CD4-positive, alpha-beta memory T cell (primary cell): Measurements from ENCODE around the gene TECTA. TPM values are rescaled to one million over a fixed set of nuclear protein-coding genes. Genes with fewer than 3 reads are reported as not detected.

ENCODE experiments used
- CTCF ChIA-PET: fragments of 350-600 bp; sonication (Branson Sonifier 250); formaldehyde crosslinking; loops from one replicate; lab custom pipeline; 2021; ENCODE audit warnings: inconsistent platforms; ENCODE audit not compliant: partially characterized antibody; lab: Charles Lee
- POLR2A ChIA-PET: fragments of 350-600 bp; sonication (Branson Sonifier 250); formaldehyde crosslinking; loops from one replicate; lab custom pipeline; 2021; ENCODE audit not compliant: partially characterized antibody; lab: Charles Lee
- DNase-seq, 5 donors: peaks; one replicate each; pipeline versions ENCODE4 v3.0.0 to v3.0.0-alpha.2; 2020 to 2022; ENCODE audit warnings: mixed read lengths in 1 of 5
- H3K27ac ChIP-seq: one replicate; pipeline ENCODE4 v1.7.0; 2013; ENCODE audit warnings: low read depth, low read length
- H3K27me3 ChIP-seq: 2 replicates; pipeline ENCODE4 v1.7.0; 2013; ENCODE audit warnings: mild to moderate bottlenecking, low read length, moderate library complexity; ENCODE audit not compliant: insufficient read depth
- H3K36me3 ChIP-seq: 2 replicates; pipeline ENCODE4 v1.7.0; 2013; ENCODE audit warnings: mild to moderate bottlenecking, low read length, moderate library complexity; ENCODE audit not compliant: insufficient read depth
- H3K4me1 ChIP-seq: 2 replicates; pipeline ENCODE4 v1.7.0; 2013; ENCODE audit warnings: mild to moderate bottlenecking, low read length, moderate library complexity; ENCODE audit not compliant: insufficient read depth
- H3K4me3 ChIP-seq, 2 donors: one replicate each; pipeline ENCODE4 v1.7.0; 2013; ENCODE audit warnings: low read length in 2 of 2, mild to moderate bottlenecking in 1 of 2
- H3K9me3 ChIP-seq, 2 donors: one replicate each; pipeline ENCODE4 v1.7.0; 2013; ENCODE audit warnings: low read length in 2 of 2, control low read depth in 1 of 2; ENCODE audit not compliant: control insufficient read depth in 1 of 2
- H3K27ac Mint-ChIP-seq, 7 donors: one replicate each; pipeline ENCODE4 v1.8.0; 2020 to 2021; ENCODE audit warnings: mixed read lengths in 7 of 7, mild to moderate bottlenecking in 6 of 7, inconsistent platforms in 3 of 7, moderate library complexity in 3 of 7
- H3K27me3 Mint-ChIP-seq, 2 donors: one replicate each; pipeline ENCODE4 v1.8.0; 2020 to 2021; ENCODE audit warnings: mixed read lengths in 2 of 2
- H3K36me3 Mint-ChIP-seq, 2 donors: one replicate each; pipeline ENCODE4 v1.8.0; 2020 to 2021; ENCODE audit warnings: mixed read lengths in 2 of 2, inconsistent platforms in 1 of 2, mild to moderate bottlenecking in 1 of 2
- H3K4me1 Mint-ChIP-seq, 4 donors: one replicate each; pipeline ENCODE4 v1.8.0; 2020 to 2021; ENCODE audit warnings: mixed read lengths in 4 of 4, mild to moderate bottlenecking in 1 of 4
- H3K4me3 Mint-ChIP-seq, 8 donors: one replicate each; pipeline ENCODE4 v1.8.0; 2020 to 2021; ENCODE audit warnings: mixed read lengths in 8 of 8, mild to moderate bottlenecking in 7 of 8, moderate library complexity in 6 of 8, inconsistent platforms in 3 of 8
- H3K9me3 Mint-ChIP-seq, 8 donors: one replicate each; pipeline ENCODE4 v1.8.0; 2020 to 2021; ENCODE audit warnings: mixed read lengths in 8 of 8, mild to moderate bottlenecking in 5 of 8, inconsistent platforms in 3 of 8, moderate library complexity in 1 of 8
- intact Hi-C: fragments of 100-400 bp; cut with micrococcal nuclease; formaldehyde crosslinking; loops from one replicate; pipeline ENCODE4 v1.15.1; 2023
- polyA plus RNA-seq, 2 donors: library from polyadenylated mRNA; unstranded; fragments of 300-500 nt; fragmentation: Illumina TruSeq; gene quantifications; one replicate each; pipeline ENCODE4 v1.2.3, GENCODE V29; 2021
- total RNA-seq, 2 experiments: library from RNA; stranded (reverse); gene quantifications; one replicate each; pipeline ENCODE4 v1.2.3, GENCODE V29; 2021

Gene TECTA
- total and polyA plus RNA-seq, 4 experiments from 2014 or later = 0.07 to 0.38 (median 0.33) TPM; not detected in 1

DNA sequence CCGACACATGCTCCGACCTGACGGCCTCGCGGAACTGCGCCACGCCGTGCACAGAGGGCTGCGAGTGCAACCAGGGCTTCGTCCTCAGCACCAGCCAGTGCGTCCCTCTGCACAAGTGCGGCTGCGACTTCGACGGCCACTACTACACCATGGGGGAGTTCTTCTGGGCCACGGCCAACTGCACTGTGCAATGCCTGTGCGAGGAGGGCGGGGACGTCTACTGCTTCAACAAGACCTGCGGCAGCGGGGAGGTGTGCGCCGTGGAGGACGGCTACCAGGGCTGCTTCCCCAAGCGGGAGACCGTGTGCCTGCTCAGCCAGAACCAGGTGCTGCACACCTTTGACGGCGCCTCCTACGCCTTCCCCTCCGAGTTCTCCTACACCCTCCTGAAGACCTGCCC lies 26.8 kb downstream of the TECTA start:
- POLR2A ChIA-PET = no interaction called here
- Mint-ChIP-seq H3K27me3 (peaks cover 0 to 3% of the 10 kb centered on the region in 2 donors), H3K9me3 (peaks cover 0 to 11% (median 6%) of the 10 kb centered on the region in 8 donors), H3K4me3 (no peak overlapping the region), H3K27ac (no peak overlapping the region), H3K36me3 (no peaks in the 10 kb centered on the region), H3K4me1 (no peaks in the 10 kb centered on the region)
- CTCF ChIA-PET = no interaction called here
- Histone ChIP-seq H3K27ac (no peak overlapping the region), H3K4me1 (no peaks in the 10 kb centered on the region), H3K4me3 (no peak overlapping the region), H3K9me3 (no peaks in the 10 kb centered on the region), H3K27me3 (no peaks in the 10 kb centered on the region), H3K36me3 (no peaks in the 10 kb centered on the region)
- intact Hi-C loops = no loop called here
- DNase-seq = no peak

DNA sequence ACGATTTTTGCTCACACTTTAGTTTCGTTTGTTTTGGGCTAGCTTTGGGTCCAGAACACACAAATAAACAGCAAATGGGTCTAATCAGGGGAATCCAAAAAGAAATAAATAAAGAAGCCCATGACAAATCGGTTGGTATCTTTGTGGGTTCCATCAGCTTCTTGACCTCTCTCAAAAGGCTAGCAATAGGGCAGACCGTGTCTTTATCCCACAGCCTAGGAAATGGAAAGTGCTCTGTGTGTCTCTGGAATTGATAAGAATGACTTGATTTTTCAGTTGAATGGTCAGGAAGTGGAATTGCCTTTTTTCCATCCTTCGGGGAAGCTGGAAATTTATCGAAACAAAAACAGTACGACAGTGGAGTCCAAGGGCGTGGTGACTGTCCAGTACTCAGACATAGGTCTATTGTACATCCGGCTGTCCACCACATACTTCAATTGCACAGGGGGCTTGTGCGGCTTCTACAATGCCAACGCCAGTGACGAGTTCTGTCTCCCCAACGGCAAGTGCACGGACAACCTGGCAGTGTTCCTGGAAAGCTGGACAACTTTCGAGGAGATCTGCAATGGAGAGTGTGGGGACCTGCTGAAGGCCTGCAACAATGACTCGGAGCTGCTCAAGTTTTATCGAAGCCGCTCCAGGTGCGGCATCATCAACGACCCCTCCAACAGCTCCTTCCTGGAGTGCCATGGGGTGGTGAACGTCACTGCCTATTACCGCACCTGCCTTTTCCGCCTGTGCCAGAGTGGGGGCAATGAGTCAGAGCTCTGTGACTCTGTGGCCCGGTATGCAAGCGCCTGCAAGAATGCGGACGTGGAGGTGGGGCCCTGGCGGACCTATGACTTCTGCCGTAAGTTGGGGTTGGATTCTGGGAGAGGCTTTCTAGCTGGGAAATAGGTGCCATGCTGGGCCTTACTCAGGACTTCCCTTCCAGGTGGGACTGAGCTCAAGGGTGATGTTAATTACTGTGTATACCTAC lies 28.6 kb downstream of the TECTA start:
- H3K27ac Mint-ChIP-seq = no peak overlapping the region
- POLR2A ChIA-PET = no interaction called here
- no peak overlapping the region for H3K4me3 ChIP-seq
- H3K9me3 Mint-ChIP-seq = no peaks in the 10 kb centered on the region
- no peaks in the 10 kb centered on the region for H3K27me3 ChIP-seq
- H3K36me3 Mint-ChIP-seq = no peaks in the 10 kb centered on the region
- no peaks in the 10 kb centered on the region for H3K9me3 ChIP-seq
- H3K4me1 ChIP-seq = no peaks in the 10 kb centered on the region
- DNase-seq = no peak
- no peak overlapping the region for H3K4me3 Mint-ChIP-seq
- no peaks in the 10 kb centered on the region for H3K4me1 Mint-ChIP-seq
- no peaks in the 10 kb centered on the region for H3K36me3 ChIP-seq
- CTCF ChIA-PET = no interaction called here
- H3K27ac ChIP-seq = no peak overlapping the region
- H3K27me3 Mint-ChIP-seq = no peaks in the 10 kb centered on the region
- intact Hi-C loops = no loop called here

DNA sequence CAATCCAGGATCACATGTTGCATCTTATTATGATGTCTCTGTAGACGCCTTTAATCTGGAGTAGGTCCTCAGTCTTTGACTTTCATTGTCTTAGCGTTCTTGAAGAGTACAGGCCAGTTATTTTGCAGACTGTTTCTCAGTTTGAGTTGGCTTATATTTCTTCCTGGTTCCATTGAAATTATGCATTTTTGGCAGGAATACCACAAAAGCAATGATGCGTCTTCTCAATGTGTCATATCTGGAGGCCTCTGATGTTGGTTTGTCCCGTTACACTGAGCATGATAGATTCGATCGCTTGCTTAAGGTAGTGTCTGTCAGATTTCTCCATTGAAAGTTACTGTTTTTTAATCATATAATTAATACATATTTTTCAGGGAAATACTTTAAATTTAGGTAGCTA lies 30.6 kb downstream of the TECTA start:
- Mint-ChIP-seq H3K4me1 (no peaks in the 10 kb centered on the region), H3K9me3 (no peaks in the 10 kb centered on the region), H3K36me3 (no peaks in the 10 kb centered on the region), H3K4me3 (no peak overlapping the region), H3K27me3 (no peaks in the 10 kb centered on the region), H3K27ac (no peak overlapping the region)
- Histone ChIP-seq H3K4me3 (no peak overlapping the region), H3K27me3 (no peaks in the 10 kb centered on the region), H3K9me3 (no peaks in the 10 kb centered on the region), H3K36me3 (no peaks in the 10 kb centered on the region), H3K4me1 (no peaks in the 10 kb centered on the region), H3K27ac (no peak overlapping the region)
- ChIA-PET CTCF (no interaction called here), POLR2A (no interaction called here)
- intact Hi-C loops = no loop called here
- no peak for DNase-seq

DNA sequence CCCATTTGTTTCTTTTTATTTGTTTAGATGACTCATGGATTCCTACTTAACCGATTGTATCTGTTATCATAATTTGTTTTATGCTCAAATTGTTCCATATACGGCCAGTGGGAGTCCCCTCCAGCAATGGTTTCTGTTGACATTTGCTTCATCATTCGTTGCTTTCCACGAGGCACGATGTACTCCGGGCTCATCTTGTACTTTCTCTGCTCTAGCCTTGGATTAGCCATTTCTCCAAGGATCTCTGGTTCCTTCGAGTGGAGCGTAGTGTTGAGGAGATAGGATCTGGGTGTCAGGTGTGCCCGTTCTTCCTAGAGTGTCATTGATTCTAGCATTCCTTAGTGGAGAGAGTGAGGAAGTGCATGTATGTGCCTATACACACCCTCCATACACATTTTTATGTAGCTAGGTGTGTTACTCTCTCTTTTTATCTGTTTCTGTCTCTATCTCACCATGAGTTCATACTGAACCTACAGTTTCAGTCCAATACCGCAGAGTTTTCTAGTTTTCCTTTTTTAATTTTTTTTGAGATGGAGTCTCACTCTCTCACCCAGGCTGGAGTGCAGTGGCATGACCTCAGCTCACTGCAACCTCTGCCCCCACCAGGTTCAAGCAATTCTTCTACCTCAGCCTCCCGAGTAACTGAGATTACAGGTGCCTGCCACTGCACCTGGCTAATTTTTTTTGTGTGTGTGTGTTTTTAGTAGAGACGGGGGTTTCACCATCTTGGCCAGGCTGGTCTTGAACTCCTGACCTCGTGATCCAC lies 31.4 kb downstream of the TECTA start:
- no peaks in the 10 kb centered on the region for H3K27me3 Mint-ChIP-seq
- H3K9me3 Mint-ChIP-seq = no peaks in the 10 kb centered on the region
- Histone ChIP-seq H3K27ac (no peak overlapping the region), H3K9me3 (no peaks in the 10 kb centered on the region), H3K27me3 (no peaks in the 10 kb centered on the region), H3K4me3 (no peak overlapping the region), H3K4me1 (no peaks in the 10 kb centered on the region), H3K36me3 (no peaks in the 10 kb centered on the region)
- ChIA-PET POLR2A (no interaction called here), CTCF (no interaction called here)
- intact Hi-C loops = no loop called here
- no peaks in the 10 kb centered on the region for H3K36me3 Mint-ChIP-seq
- DNase-seq = no peak
- no peaks in the 10 kb centered on the region for H3K4me1 Mint-ChIP-seq
- H3K27ac Mint-ChIP-seq = no peak overlapping the region
- no peak overlapping the region for H3K4me3 Mint-ChIP-seq

DNA sequence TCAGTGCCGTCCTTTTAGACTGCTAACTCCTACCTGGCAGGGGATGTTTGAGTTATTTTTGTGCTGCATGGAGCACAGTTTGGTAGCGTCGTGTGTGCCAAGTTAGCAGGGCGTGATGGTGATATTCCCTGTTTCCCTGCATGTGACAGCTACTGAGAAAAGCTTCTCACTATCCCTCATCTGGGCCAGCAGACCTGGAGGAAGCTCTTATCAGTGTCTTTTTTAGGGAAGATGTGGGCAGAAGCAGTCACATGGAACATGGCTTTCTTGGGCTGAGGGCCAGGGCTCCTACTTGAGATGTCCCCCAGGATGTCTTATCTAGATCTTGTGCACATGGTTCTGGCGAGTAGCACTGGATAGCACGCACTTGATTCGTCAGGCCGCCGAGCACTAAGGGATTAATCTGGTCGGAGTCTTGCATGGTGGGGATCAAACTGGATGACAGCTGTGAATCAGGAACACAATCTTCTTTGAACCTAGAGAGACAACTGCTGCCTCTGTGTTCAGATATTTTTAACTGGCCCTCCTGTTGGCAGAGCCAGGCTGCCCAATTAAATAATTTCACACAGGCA lies 33.8 kb downstream of the TECTA start:
- ChIA-PET CTCF (interaction anchor here (1.3 kb wide), 1 partner anchor 60 kb away, joined by 3 read pairs; no protein-coding TSS in a partner anchor), POLR2A (no interaction called here)
- intact Hi-C loops = no loop called here
- no peaks in the 10 kb centered on the region for H3K4me1 Mint-ChIP-seq
- Histone ChIP-seq H3K27ac (no peak overlapping the region), H3K27me3 (no peaks in the 10 kb centered on the region), H3K9me3 (no peaks in the 10 kb centered on the region), H3K36me3 (no peaks in the 10 kb centered on the region), H3K4me3 (no peak overlapping the region), H3K4me1 (no peaks in the 10 kb centered on the region)
- DNase-seq = no peak
- no peaks in the 10 kb centered on the region for H3K27me3 Mint-ChIP-seq
- H3K9me3 Mint-ChIP-seq = no peaks in the 10 kb centered on the region
- H3K36me3 Mint-ChIP-seq = no peaks in the 10 kb centered on the region
- no peak overlapping the region for H3K4me3 Mint-ChIP-seq
- no peak overlapping the region for H3K27ac Mint-ChIP-seq

DNA sequence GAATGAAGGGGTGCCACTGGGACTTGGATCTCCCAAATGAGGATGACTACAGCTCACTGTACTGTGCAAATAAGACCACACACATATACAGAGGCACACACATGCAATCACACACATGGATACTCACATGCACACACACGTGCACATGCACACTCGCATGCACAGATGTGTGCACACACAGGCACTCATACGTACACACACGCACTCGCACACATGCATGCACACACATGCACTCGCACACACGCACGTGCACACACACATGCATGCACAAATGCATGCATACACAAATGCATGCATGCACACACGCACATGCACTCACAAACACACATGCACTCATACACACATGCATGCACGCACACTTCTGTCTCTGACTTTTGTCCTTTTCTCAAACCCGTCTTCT lies 36.0 kb downstream of the TECTA start:
- H3K9me3 Mint-ChIP-seq = no peaks in the 10 kb centered on the region
- intact Hi-C loops = no loop called here

DNA sequence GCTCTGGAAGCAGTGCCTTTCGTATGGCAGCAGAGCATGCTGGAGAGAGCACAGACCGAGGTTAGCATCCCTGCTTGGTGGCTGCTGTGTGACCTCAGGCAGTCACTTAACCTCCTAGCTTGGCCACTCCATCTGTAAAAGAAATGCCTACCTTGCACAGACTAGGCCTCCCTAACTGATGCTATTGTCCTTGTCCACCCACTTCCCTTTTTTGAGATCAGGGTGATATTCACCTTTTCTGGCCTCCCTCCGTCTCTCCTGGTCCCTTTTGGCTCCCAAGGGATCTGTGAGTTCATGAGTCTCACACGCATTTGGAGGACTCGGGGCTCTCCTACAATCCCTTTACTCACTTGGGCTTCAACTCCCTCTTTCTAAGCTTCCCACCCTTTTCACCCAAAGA lies 37.2 kb downstream of the TECTA start:
- Histone ChIP-seq H3K27ac (no peak overlapping the region), H3K4me3 (no peak overlapping the region), H3K9me3 (no peaks in the 10 kb centered on the region), H3K4me1 (no peaks in the 10 kb centered on the region), H3K36me3 (no peaks in the 10 kb centered on the region), H3K27me3 (no peaks in the 10 kb centered on the region)
- DNase-seq = no peak
- Mint-ChIP-seq H3K4me3 (no peak overlapping the region), H3K4me1 (no peaks in the 10 kb centered on the region), H3K27ac (no peak overlapping the region), H3K36me3 (no peaks in the 10 kb centered on the region), H3K27me3 (peaks cover 0 to 5% of the 10 kb centered on the region in 2 donors), H3K9me3 (peaks cover 0 to 2% (median 0%) of the 10 kb centered on the region in 8 donors)
- CTCF ChIA-PET = no interaction called here
- intact Hi-C loops = no loop called here
- POLR2A ChIA-PET = no interaction called here

More for the DNA sequence above, 36.0 kb downstream of the TECTA start:
- Histone ChIP-seq H3K9me3 (no peaks in the 10 kb centered on the region), H3K36me3 (no peaks in the 10 kb centered on the region), H3K27me3 (no peaks in the 10 kb centered on the region), H3K4me1 (no peaks in the 10 kb centered on the region), H3K27ac (no peak overlapping the region), H3K4me3 (no peak overlapping the region)
- ChIA-PET CTCF (no interaction called here), POLR2A (no interaction called here)
- Mint-ChIP-seq H3K4me3 (no peak overlapping the region), H3K4me1 (no peaks in the 10 kb centered on the region), H3K27ac (no peak overlapping the region), H3K27me3 (peaks cover 0 to 1% of the 10 kb centered on the region in 2 donors), H3K36me3 (no peaks in the 10 kb centered on the region)
- no peak for DNase-seq
